NB4 (cell line): ENCODE data around the gene CCDC18.
"Not testable (repeated sequence)": the region's sequence is repeated elsewhere in the genome, so short reads cannot be mapped to it uniquely, and the experiment has no call there.

ENCODE experiments used
- MAX ChIP-seq: IDR thresholded peaks from 2 replicates; pipeline ENCODE4 v1.6.1; 2011; ENCODE audit warnings: low read depth, low read length
- MYC ChIP-seq: IDR thresholded peaks from 2 replicates; pipeline ENCODE4 v1.6.1; 2011; ENCODE audit warnings: low read depth, low read length
- POLR2A ChIP-seq: IDR thresholded peaks from 2 replicates; pipeline ENCODE4 v1.6.1; 2011; ENCODE audit warnings: mild to moderate bottlenecking; ENCODE audit not compliant: insufficient read length; ENCODE audit errors: extremely low read depth
- TF ChIP-seq, protein P1 (sequence below): IDR thresholded peaks from one replicate; pipeline ENCODE4 v1.5.1; 2012; ENCODE audit warnings: low read depth, low read length

DNA sequence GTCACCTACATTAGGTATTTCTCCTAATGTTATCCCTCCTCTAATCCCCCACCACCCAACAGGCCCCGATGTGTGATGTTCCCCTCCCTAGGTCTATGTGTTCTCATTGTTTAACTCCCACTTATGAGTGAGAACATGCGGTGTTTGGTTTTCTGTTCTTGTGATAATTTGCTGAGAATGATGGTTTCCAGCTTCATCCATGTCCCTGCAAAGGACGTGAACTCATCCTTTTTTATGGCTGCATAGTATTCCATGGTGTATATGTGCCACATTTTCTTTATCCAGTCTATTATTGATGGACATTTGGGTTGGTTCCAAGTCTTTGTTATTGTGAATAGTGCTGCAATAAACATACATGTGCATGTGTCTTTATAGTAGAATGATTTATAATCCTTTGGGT lies 80.2 kb downstream of the CCDC18 start:
- not testable (repeated sequence) for TF ChIP-seq MAX, POLR2A, MYC
- TF ChIP-seq, protein P1, sequence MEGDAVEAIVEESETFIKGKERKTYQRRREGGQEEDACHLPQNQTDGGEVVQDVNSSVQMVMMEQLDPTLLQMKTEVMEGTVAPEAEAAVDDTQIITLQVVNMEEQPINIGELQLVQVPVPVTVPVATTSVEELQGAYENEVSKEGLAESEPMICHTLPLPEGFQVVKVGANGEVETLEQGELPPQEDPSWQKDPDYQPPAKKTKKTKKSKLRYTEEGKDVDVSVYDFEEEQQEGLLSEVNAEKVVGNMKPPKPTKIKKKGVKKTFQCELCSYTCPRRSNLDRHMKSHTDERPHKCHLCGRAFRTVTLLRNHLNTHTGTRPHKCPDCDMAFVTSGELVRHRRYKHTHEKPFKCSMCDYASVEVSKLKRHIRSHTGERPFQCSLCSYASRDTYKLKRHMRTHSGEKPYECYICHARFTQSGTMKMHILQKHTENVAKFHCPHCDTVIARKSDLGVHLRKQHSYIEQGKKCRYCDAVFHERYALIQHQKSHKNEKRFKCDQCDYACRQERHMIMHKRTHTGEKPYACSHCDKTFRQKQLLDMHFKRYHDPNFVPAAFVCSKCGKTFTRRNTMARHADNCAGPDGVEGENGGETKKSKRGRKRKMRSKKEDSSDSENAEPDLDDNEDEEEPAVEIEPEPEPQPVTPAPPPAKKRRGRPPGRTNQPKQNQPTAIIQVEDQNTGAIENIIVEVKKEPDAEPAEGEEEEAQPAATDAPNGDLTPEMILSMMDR, result not testable (repeated sequence)
